Endothelial cell of umbilical vein (primary cell): ENCODE measurements around the gene KYNU. TPM values are rescaled to one million over a fixed set of nuclear protein-coding genes. Genes with fewer than 3 reads are reported as not detected.

Source experiments
- BruUV-seq: library from RNA; stranded (reverse); fragments of 400-500 nt; replicated peaks from 2 replicates; lab custom pipeline; 2021; lab: Mats Ljungman, UMichigan
- CTCF ChIA-PET: fragments of 300-600, 350-600 bp; sonication (Branson Sonifier 250); formaldehyde crosslinking; loops from one replicate; lab custom pipeline; 2021; ENCODE audit warnings: antibody characterized with exemption, inconsistent platforms; lab: Charles Lee
- POLR2A ChIA-PET: fragments of 300-600, 350-600 bp; sonication (Branson Sonifier 250); formaldehyde crosslinking; loops from one replicate; lab custom pipeline; 2021; ENCODE audit warnings: antibody characterized with exemption, inconsistent platforms; lab: Charles Lee
- DNase-seq: peaks from one replicate; pipeline ENCODE4 v3.0.0-alpha.2; 2011; ENCODE audit warnings: low read depth, low spot score
- FAIRE-seq: peaks from 2 replicates; lab custom pipeline; 2011; peaks lifted over from hg19 to GRCh38; lab: Jason Lieb, UNC
- H2AFZ ChIP-seq: 2 replicates; pipeline ENCODE4 v1.6.0; 2012; ENCODE audit warnings: low read depth, low read length, control low read depth, inconsistent platforms
- H3K27ac ChIP-seq: 2 replicates; pipeline ENCODE4 v1.5.1; 2011; ENCODE audit warnings: low read depth, mild to moderate bottlenecking, control low read depth, low read length, moderate library complexity; ENCODE audit not compliant: insufficient read depth
- H3K27me3 ChIP-seq, 2 experiments: 2 replicates each; pipeline versions ENCODE4 v1.6.0 to v1.6.1; 2011; ENCODE audit warnings: low read length in 2 of 2, mixed read lengths in 1 of 2; ENCODE audit not compliant: control insufficient read depth in 2 of 2, insufficient read depth in 2 of 2
- H3K36me3 ChIP-seq, 2 experiments: 2 replicates in 1 of 2; 3 replicates in 1 of 2; pipeline ENCODE4 v1.5.1; 2011; ENCODE audit warnings: low read length in 2 of 2, mild to moderate bottlenecking in 1 of 2, moderate library complexity in 1 of 2; ENCODE audit not compliant: control insufficient read depth in 2 of 2, insufficient read depth in 2 of 2; ENCODE audit errors: extremely low read depth in 1 of 2
- H3K4me1 ChIP-seq: 3 replicates; pipeline ENCODE4 v1.5.1; 2011; ENCODE audit warnings: mild to moderate bottlenecking, low read length; ENCODE audit not compliant: control insufficient read depth, insufficient read depth; ENCODE audit errors: extremely low read depth
- H3K4me2 ChIP-seq: 2 replicates; pipeline ENCODE4 v1.6.1; 2011; ENCODE audit warnings: low read length, control low read depth, mixed read lengths; ENCODE audit not compliant: insufficient read depth
- H3K4me3 ChIP-seq, 3 experiments: fragments of 200-600 bp in 1 of 3; sonication (generic), shearing (Covaris generic) in 1 of 3; replicated peaks in 1 of 3; 2 replicates each; pipeline ENCODE4 v1.5.1; 2011 to 2016; ENCODE audit warnings: control low read depth in 3 of 3, low read length in 3 of 3, mild to moderate bottlenecking in 2 of 3, inconsistent platforms in 1 of 3, low read depth in 1 of 3, moderate library complexity in 1 of 3; ENCODE audit not compliant: insufficient read depth in 1 of 3
- H3K79me2 ChIP-seq: 2 replicates; pipeline ENCODE4 v1.6.0; 2012; ENCODE audit warnings: low read length, inconsistent platforms; ENCODE audit not compliant: control insufficient read depth, insufficient read depth
- H3K9ac ChIP-seq: replicated peaks from 2 replicates; pipeline ENCODE3; 2011; ENCODE audit warnings: low read length, control low read depth; ENCODE audit not compliant: insufficient read depth; ENCODE audit errors: extremely low read depth
- H3K9me1 ChIP-seq: replicated peaks from 3 replicates; pipeline ENCODE4 v1.6.0; 2011; ENCODE audit warnings: mild to moderate bottlenecking, low read length; ENCODE audit not compliant: control insufficient read depth, insufficient read depth; ENCODE audit errors: extremely low read depth
- H3K9me3 ChIP-seq: replicated peaks from 2 replicates; pipeline ENCODE4 v1.5.1; 2012; ENCODE audit warnings: low read length, inconsistent platforms; ENCODE audit not compliant: control insufficient read depth, insufficient read depth
- H4K20me1 ChIP-seq: replicated peaks from 2 replicates; pipeline ENCODE3; 2011; ENCODE audit warnings: mild to moderate bottlenecking, low read length; ENCODE audit not compliant: control insufficient read depth, insufficient read depth; ENCODE audit errors: extremely low read depth
- EZH2 ChIP-seq: IDR thresholded peaks from 2 replicates; pipeline ENCODE4 v1.6.1; 2012; ENCODE audit warnings: borderline replicate concordance, low read depth, mild to moderate bottlenecking, moderate library complexity, low read length, inconsistent platforms; ENCODE audit not compliant: severe bottlenecking
- FOS ChIP-seq: IDR thresholded peaks from 2 replicates; pipeline ENCODE4 v1.6.1; 2011; ENCODE audit warnings: mild to moderate bottlenecking, low read length, moderate library complexity, borderline replicate concordance; ENCODE audit not compliant: insufficient read depth
- GATA2 ChIP-seq: IDR thresholded peaks from 2 replicates; pipeline ENCODE4 v1.7.0; 2011; ENCODE audit warnings: low read depth, mild to moderate bottlenecking, moderate library complexity, mixed read lengths, low read length; ENCODE audit not compliant: insufficient read length, insufficient read depth
- JUN ChIP-seq: IDR thresholded peaks from 2 replicates; pipeline ENCODE4 v1.6.1; 2011; ENCODE audit warnings: borderline replicate concordance, low read depth; ENCODE audit not compliant: insufficient read length, insufficient read depth
- MYC ChIP-seq: IDR thresholded peaks from one replicate; pipeline ENCODE4 v1.6.1; 2011; ENCODE audit warnings: mild to moderate bottlenecking, low read depth, low read length
- POLR2A ChIP-seq: IDR thresholded peaks from 2 replicates; pipeline ENCODE4 v1.6.1; 2012; ENCODE audit warnings: low read depth, mild to moderate bottlenecking, control low read depth, low read length
- POLR2AphosphoS5 ChIP-seq: IDR thresholded peaks from 2 replicates; pipeline ENCODE4 v1.6.1; 2012; ENCODE audit warnings: low read depth, mild to moderate bottlenecking, control low read depth, low read length, moderate library complexity; ENCODE audit not compliant: insufficient read depth
- dilution Hi-C: fragments of 300-500 bp; cut with MboI; formaldehyde crosslinking; loops from one replicate; pipeline ENCODE4 v1.15.0; 2019; ENCODE audit warnings: low sequenced_read_pairs; ENCODE audit not compliant: extremely low pct_ligation_motif_present
- intact Hi-C: fragments of 100-400 bp; cut with micrococcal nuclease; formaldehyde crosslinking; loops from one replicate; pipeline ENCODE4 v1.10.0; 2022
- polyA plus RNA-seq, 4 experiments: library from polyadenylated mRNA; depleted of rRNA in 3 of 4; stranded (reverse) in 3 of 4; unstranded in 1 of 4; fragments of >200 nt; gene quantifications; 2 replicates each; pipeline versions ENCODE4 v1.2.1 to v1.2.3, GENCODE V29; 2011 to 2012; ENCODE audit warnings: missing spikeins in 1 of 4
- total RNA-seq: library from RNA; stranded (reverse); gene quantifications from 2 replicates; pipeline ENCODE4 v1.2.3, GENCODE V29; 2021
- TF ChIP-seq, protein P1 (sequence below): IDR thresholded peaks from 2 replicates; pipeline ENCODE4 v1.6.1; 2011; ENCODE audit not compliant: insufficient read depth, insufficient read length
- TF ChIP-seq, protein P2 (sequence below), 2 donors: IDR thresholded peaks; 1 replicate in 1 of 2; 2 replicates in 1 of 2; pipeline ENCODE4 v1.5.1; 2011; ENCODE audit warnings: low read length in 2 of 2, mild to moderate bottlenecking in 2 of 2, moderate library complexity in 2 of 2, control low read depth in 1 of 2, inconsistent platforms in 1 of 2, low read depth in 1 of 2; ENCODE audit not compliant: insufficient read depth in 1 of 2; ENCODE audit errors: extremely low read depth in 1 of 2

Gene KYNU
- total and polyA plus RNA-seq, 2 donors (not counting 3 experiments of a cell fraction or from before 2014, with no cell fraction given) = 0.04 TPM; not detected in 1

DNA sequence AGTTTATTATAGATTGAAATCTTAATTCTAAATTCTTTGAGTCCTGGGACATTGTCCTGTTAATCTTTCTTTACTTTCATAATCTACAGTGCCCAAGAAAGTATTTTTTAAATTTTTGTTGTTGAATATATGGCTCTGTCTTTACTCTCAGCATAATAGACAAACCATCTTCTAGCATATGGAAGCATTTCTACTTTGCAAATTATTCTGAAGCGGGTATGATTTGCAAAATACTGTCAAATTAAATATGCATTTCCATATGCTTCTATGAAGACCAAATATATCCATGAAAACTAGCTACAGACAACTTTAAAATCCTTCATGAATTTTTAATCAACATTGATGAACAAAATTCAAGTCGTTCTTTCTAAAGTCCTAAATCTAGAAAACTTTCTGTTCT lies 117.2 kb downstream of the KYNU start:
- Histone ChIP-seq H3K9ac (no peak overlapping the region), H3K4me1 (no peaks in the 10 kb centered on the region), H3K9me3 (no peaks in the 10 kb centered on the region), H3K4me2 (no peak overlapping the region), H3K79me2 (no peaks in the 10 kb centered on the region), H3K36me3 (no peaks in the 10 kb centered on the region), H3K4me3 (no peak overlapping the region), H4K20me1 (no peaks in the 10 kb centered on the region), H3K9me1 (no peaks in the 10 kb centered on the region), H3K27me3 (peaks cover 2 to 8% of the 10 kb centered on the region in 2 experiments), H3K27ac (no peak overlapping the region), H2AFZ (no peak overlapping the region)
- dilution Hi-C loops (no loop called here), intact Hi-C loops (no loop called here)
- TF ChIP-seq, protein P1, sequence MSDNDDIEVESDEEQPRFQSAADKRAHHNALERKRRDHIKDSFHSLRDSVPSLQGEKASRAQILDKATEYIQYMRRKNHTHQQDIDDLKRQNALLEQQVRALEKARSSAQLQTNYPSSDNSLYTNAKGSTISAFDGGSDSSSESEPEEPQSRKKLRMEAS = no peak
- TF ChIP-seq POLR2A (no peak), EZH2 (no peak), MYC (no peak), POLR2AphosphoS5 (no peak), GATA2 (no peak), JUN (no peak), FOS (no peak)
- TF ChIP-seq, protein P2, sequence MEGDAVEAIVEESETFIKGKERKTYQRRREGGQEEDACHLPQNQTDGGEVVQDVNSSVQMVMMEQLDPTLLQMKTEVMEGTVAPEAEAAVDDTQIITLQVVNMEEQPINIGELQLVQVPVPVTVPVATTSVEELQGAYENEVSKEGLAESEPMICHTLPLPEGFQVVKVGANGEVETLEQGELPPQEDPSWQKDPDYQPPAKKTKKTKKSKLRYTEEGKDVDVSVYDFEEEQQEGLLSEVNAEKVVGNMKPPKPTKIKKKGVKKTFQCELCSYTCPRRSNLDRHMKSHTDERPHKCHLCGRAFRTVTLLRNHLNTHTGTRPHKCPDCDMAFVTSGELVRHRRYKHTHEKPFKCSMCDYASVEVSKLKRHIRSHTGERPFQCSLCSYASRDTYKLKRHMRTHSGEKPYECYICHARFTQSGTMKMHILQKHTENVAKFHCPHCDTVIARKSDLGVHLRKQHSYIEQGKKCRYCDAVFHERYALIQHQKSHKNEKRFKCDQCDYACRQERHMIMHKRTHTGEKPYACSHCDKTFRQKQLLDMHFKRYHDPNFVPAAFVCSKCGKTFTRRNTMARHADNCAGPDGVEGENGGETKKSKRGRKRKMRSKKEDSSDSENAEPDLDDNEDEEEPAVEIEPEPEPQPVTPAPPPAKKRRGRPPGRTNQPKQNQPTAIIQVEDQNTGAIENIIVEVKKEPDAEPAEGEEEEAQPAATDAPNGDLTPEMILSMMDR (IDR thresholded peaks at IDR 0.05; ENCODE audit: extremely low read depth in 1 of 2, insufficient read depth in 1 of 2, low read depth in 1 of 2, low read length in 2 of 2) = no peak
- POLR2A ChIA-PET = no interaction called here
- CTCF ChIA-PET = interaction anchor here (0.8 kb wide), 1 partner anchor 707 kb away, joined by 3 read pairs; no protein-coding TSS in a partner anchor
- FAIRE-seq = peak; percentile 55
- no TSS peak for BruUV-seq
- DNase-seq = no peak
